K562 (cell line): ENCODE data around the gene DAB1. TPM values are rescaled to one million over a fixed set of nuclear protein-coding genes. Genes with fewer than 3 reads are reported as not detected.

Source experiments
- ARNT ChIP-seq, 2 experiments: fragments of 450-650 bp; IDR thresholded peaks; 2 replicates each; pipeline ENCODE4 v1.6.1; 2016; ENCODE audit warnings: mild to moderate bottlenecking in 1 of 2
- CCNT2 ChIP-seq: IDR thresholded peaks from 2 replicates; pipeline ENCODE4 v1.6.1; 2011; ENCODE audit warnings: borderline replicate concordance, low read depth, mild to moderate bottlenecking, moderate library complexity, mixed read lengths, low read length; ENCODE audit not compliant: insufficient read length; ENCODE audit errors: extremely low read depth
- FOXO4 ChIP-seq: fragments of 450-650 bp; formaldehyde crosslinking; IDR thresholded peaks from 2 replicates; pipeline ENCODE4 v1.4.0; 2020; ENCODE audit warnings: mild to moderate bottlenecking, moderate library complexity
- GTF2E2 ChIP-seq: fragments of 200-800 bp; sonication (Bioruptor generic); IDR thresholded peaks from 2 replicates; pipeline ENCODE4 v1.6.1; 2016; ENCODE audit warnings: missing genetic modification characterization, missing compliant biosample characterization
- JUND ChIP-seq, 2 experiments: IDR thresholded peaks; 2 replicates in 1 of 2; 3 replicates in 1 of 2; pipeline ENCODE4 v1.6.1; 2011; ENCODE audit warnings: borderline replicate concordance in 2 of 2, low read depth in 2 of 2, low read length in 2 of 2, improper control_type of control experiment in 1 of 2, missing biosample characterization in 1 of 2, missing genetic modification characterization in 1 of 2, missing genetic modification reagents in 1 of 2
- MCM3 ChIP-seq: fragments of 450-650 bp; IDR thresholded peaks from 2 replicates; pipeline ENCODE4 v1.6.1; 2016
- MLLT1 ChIP-seq, 2 experiments: fragments of 450-650 bp; IDR thresholded peaks; 2 replicates each; pipeline ENCODE4 v1.6.1; 2016
- MLX ChIP-seq, 2 experiments: fragments of 450-650 bp in 1 of 2; sonication (generic) in 1 of 2; formaldehyde crosslinking; conservative IDR thresholded peaks; 2 replicates each; pipeline versions ENCODE4 v1.4.0 to v1.8.1; 2020 to 2022; ENCODE audit warnings: mild to moderate bottlenecking in 1 of 2, missing genetic modification reagents in 1 of 2
- MYC ChIP-seq, 2 experiments: fragments of 250-450 bp in 1 of 2; sonication (Bioruptor Pico) in 1 of 2; IDR thresholded peaks; 2 replicates each; pipeline versions ENCODE4 v1.5.1 to v1.6.1; 2012 to 2021; ENCODE audit warnings: low read depth in 2 of 2, borderline replicate concordance in 1 of 2, improper control_type of control experiment in 1 of 2, low read length in 1 of 2, mild to moderate bottlenecking in 1 of 2, moderate library complexity in 1 of 2
- PHB2 ChIP-seq: fragments of 450-650 bp; IDR thresholded peaks from 2 replicates; pipeline ENCODE4 v1.6.1; 2017; ENCODE audit warnings: low read depth
- PHF21A ChIP-seq: fragments of 450-650 bp; IDR thresholded peaks from 2 replicates; pipeline ENCODE4 v1.6.1; 2017; ENCODE audit warnings: low read depth, borderline replicate concordance
- RFX1 ChIP-seq: fragments of 450-650 bp; IDR thresholded peaks from 2 replicates; pipeline ENCODE4 v1.6.1; 2016; ENCODE audit warnings: mild to moderate bottlenecking, moderate library complexity
- SMARCA5 ChIP-seq: fragments of 450-650 bp; IDR thresholded peaks from 2 replicates; pipeline ENCODE4 v1.6.1; 2016
- TAL1 ChIP-seq: fragments of 450-650 bp; IDR thresholded peaks from 2 replicates; pipeline ENCODE4 v1.6.1; 2016; ENCODE audit warnings: mild to moderate bottlenecking
- TSC22D4 ChIP-seq: fragments of 450-650 bp; IDR thresholded peaks from 2 replicates; pipeline ENCODE4 v1.6.1; 2016; ENCODE audit warnings: missing genetic modification characterization, missing biosample characterization, control low read depth
- ZEB2 ChIP-seq: fragments of 450-650 bp; IDR thresholded peaks from 2 replicates; pipeline ENCODE4 v1.6.1; 2016
- ZFPM2 ChIP-seq: fragments of 250-450 bp; sonication (Bioruptor Pico); IDR thresholded peaks from 2 replicates; pipeline ENCODE4 v1.5.1; 2022; ENCODE audit warnings: mild to moderate bottlenecking
- ZNF146 ChIP-seq: IDR thresholded peaks from one replicate; pipeline ENCODE4 v1.6.1; 2018; ENCODE audit warnings: missing compliant biosample characterization; ENCODE audit not compliant: unreplicated experiment
- ZNF347 ChIP-seq: fragments of 450-650 bp; formaldehyde crosslinking; IDR thresholded peaks from 2 replicates; pipeline ENCODE4 v1.4.0; 2020; ENCODE audit warnings: low read depth, mild to moderate bottlenecking, moderate library complexity
- ZNF583 ChIP-seq: fragments of 250-450 bp; sonication (Bioruptor Pico); IDR thresholded peaks from 2 replicates; pipeline ENCODE4 v1.4.0; 2020
- ZNF639 ChIP-seq, 2 experiments: fragments of 200-800 bp in 1 of 2; sonication (Bioruptor generic) in 1 of 2; sonication (generic) in 1 of 2; formaldehyde crosslinking in 1 of 2; IDR thresholded peaks in 1 of 2; conservative IDR thresholded peaks in 1 of 2; 2 replicates each; pipeline versions ENCODE4 v1.5.0 to v1.6.1; 2016 to 2020; ENCODE audit warnings: missing compliant biosample characterization in 1 of 2, missing genetic modification characterization in 1 of 2, missing genetic modification reagents in 1 of 2
- polyA plus RNA-seq, 8 experiments: library from polyadenylated mRNA; depleted of rRNA in 4 of 8; stranded (reverse) in 5 of 8; unstranded in 3 of 8; fragments of >200 nt; fragmentation: Nextera tagmentation in 2 of 8; fragmentation: Illumina TruSeq in 1 of 8; extraction: Ambion mirVana in 2 of 8; extraction: Trizol in 1 of 8; gene quantifications; 2 replicates each; pipeline versions ENCODE4 v1.2.1 to v1.2.3, GENCODE V29; 2011 to 2014; ENCODE audit warnings: inconsistent platforms in 1 of 8, missing spikeins in 1 of 8
- total RNA-seq, 7 experiments: library from RNA; depleted of rRNA in 6 of 7; stranded (reverse); fragments of >200 nt in 6 of 7; fragmentation: Illumina TruSeq in 2 of 7; extraction: Trizol in 2 of 7; gene quantifications; 2 replicates each; pipeline versions ENCODE4 v1.2.1 to v1.2.3, GENCODE V29; 2011 to 2021; ENCODE audit warnings: low replicate concordance in 1 of 7

Gene DAB1
- total and polyA plus RNA-seq, 9 of the 15 experiments (the other 6 are each of a cell fraction or from before 2014, with no cell fraction given): not detected

DNA sequence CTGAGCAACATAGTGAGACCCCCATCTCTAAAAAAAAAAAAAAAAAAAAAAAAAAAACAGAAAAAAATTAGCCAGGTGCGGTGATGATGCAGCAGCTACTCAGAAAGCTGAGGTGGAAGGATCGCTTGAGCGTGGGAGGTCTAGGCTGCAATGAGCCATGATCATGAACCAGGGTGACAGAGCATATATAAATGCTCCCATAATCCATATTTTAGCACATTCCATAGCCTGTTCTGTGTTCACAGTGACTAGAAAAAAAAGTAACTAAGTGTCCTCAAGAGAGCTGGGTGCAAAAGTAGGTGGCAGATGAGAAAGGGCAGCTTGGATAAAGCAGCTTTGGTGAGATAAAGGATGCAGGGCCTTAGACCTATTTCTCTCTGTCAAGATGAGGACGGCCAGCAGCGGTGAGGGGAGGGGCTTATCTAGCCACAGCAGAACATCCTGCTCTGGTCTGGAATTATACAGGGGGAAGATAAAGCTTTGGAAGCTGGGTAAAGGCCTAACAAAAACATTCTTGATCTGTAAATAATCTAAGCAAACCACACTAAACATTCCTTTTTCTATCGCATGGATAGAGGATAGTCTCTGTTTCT, 205.3 kb downstream of the DAB1 start (continued):
- TF ChIP-seq ZNF639 (CRISPR knock-in tag; conservative IDR thresholded peaks at IDR 0.05 in 1 of 2, IDR thresholded peaks at IDR 0.05 in 1 of 2) (peak in 1 of 2 experiments; percentile 80; a peak in 1 of 4 replicates), GTF2E2 (tag) (no peak), ZNF583 (CRISPR knock-in tag) (0 out of 2 replicates have a peak, but pooled peaks have one; percentile 48), RFX1 (no peak), JUND (IDR thresholded peaks at IDR 0.05; ENCODE audit: borderline replicate concordance, low read depth, low read length) (peak; percentile 73; the same call in 1 of the 2 replicates), JUND (tag; IDR thresholded peaks at IDR 0.05; ENCODE audit: borderline replicate concordance, low read depth, low read length) (peak; percentile 31; the same call in 1 of the 3 replicates), TSC22D4 (no peak), ZNF146 (CRISPR knock-in tag) (no peak), PHB2 (peak; percentile 92), ZNF347 (no peak), FOXO4 (CRISPR knock-in tag) (no peak), ZEB2 (peak; percentile 84), MCM3 (no peak), MLLT1 (IDR thresholded peaks at IDR 0.05) (no peak), MYC (IDR thresholded peaks at IDR 0.05; ENCODE audit: low read depth, low read length) (0 out of 2 replicates have a peak, but pooled peaks have one; percentile 14), MYC (CRISPR knock-in tag; IDR thresholded peaks at IDR 0.05; ENCODE audit: borderline replicate concordance, low read depth) (no peak), MLX (CRISPR knock-in tag; conservative IDR thresholded peaks at IDR 0.05) (no peak), ARNT (IDR thresholded peaks at IDR 0.05) (peak in 1 of 2 experiments; percentile 58; a peak in 1 of 4 replicates), TAL1 (peak; percentile 99), PHF21A (peak; percentile 41; the same call in 1 of the 2 replicates), CCNT2 (peak; percentile 99), ZFPM2 (no peak), SMARCA5 (no peak)
